Panc1 (cell line): ENCODE data around the gene KAZN.

Experiments
- CTCF ChIP-seq: fragments of 450-650 bp; IDR thresholded peaks from 2 replicates; pipeline ENCODE4 v1.5.1; 2017; ENCODE audit warnings: mild to moderate bottlenecking
- POLR2AphosphoS5 ChIP-seq: IDR thresholded peaks from 2 replicates; pipeline ENCODE4 v1.6.1; 2012; ENCODE audit warnings: mild to moderate bottlenecking, low read depth, low read length, moderate library complexity

- TF ChIP-seq POLR2AphosphoS5 (no peak), CTCF (no peak)
Observed at GRCh38 chr1:14596591-14596990, 1.9 kb upstream of the KAZN start.
